ENCODE measurements around the gene FBXL19. TPM values are rescaled to one million over a fixed set of nuclear protein-coding genes. Genes with fewer than 3 reads are reported as not detected.

The FBXL19 gene
- polyA plus RNA-seq, 1 of the 3 experiments (the other 2 are of a cell fraction): 20.6 TPM

DNA sequence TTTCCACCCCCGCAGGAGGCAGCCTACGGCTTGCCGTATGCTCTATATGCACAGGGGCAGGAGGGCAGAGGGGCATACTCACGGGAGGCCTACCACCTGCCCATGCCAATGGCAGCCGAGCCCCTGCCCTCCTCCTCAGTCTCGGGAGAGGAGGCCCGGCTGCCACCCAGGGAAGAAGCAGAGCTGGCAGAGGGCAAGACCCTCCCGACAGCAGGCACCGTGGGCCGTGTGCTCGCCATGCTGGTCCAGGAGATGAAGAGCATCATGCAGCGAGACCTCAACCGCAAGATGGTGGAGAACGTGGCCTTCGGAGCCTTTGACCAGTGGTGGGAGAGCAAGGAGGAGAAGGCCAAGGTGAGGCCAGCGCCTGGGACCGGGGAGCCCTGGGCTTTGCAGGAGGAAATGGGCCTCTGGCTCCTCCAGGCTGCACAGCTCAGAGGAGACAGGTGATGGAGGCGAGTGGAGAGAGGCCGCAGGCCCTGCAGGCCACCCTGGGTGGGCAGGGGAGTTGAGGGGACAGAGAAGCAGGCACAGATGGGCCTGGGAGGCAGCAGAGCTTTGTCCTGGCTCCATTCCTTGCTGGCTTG lies 42.8 kb downstream of the FBXL19 start:
- POLR2A ChIA-PET: no interaction called here

More for the DNA sequence above, 42.8 kb downstream of the FBXL19 start:
- H4K20me1 ChIP-seq (ENCODE audit: insufficient read depth): no peaks in the 10 kb centered on the region
- no peak overlapping the region for H2AFZ ChIP-seq (ENCODE audit: low read depth)
- H3K9me2 ChIP-seq: no peaks in the 10 kb centered on the region
- no peak for TF ChIP-seq ELF1 (IDR thresholded peaks at IDR 0.05)
- no peak for TF ChIP-seq CHD2 (IDR thresholded peaks at IDR 0.05; ENCODE audit: low read length, partially characterized antibody)
- TF ChIP-seq TEAD4 (IDR thresholded peaks at IDR 0.05; ENCODE audit: borderline replicate concordance, insufficient read depth): no peak
- no peak for TF ChIP-seq SMC3 (IDR thresholded peaks at IDR 0.05; ENCODE audit: low read depth, low read length)
- no peak for TF ChIP-seq RXRA (IDR thresholded peaks at IDR 0.05; ENCODE audit: borderline replicate concordance, low read depth)
- TF ChIP-seq JUND (IDR thresholded peaks at IDR 0.05): no peak
- no peak for TF ChIP-seq TAF1 (IDR thresholded peaks at IDR 0.05; ENCODE audit: borderline replicate concordance, low read depth, low read length)
- TF ChIP-seq POLR2AphosphoS5 (IDR thresholded peaks at IDR 0.05; ENCODE audit: low read depth, low read length): no peak
- no peak for TF ChIP-seq FOXM1 (IDR thresholded peaks at IDR 0.05; ENCODE audit: low read depth)
- TF ChIP-seq, protein P1, sequence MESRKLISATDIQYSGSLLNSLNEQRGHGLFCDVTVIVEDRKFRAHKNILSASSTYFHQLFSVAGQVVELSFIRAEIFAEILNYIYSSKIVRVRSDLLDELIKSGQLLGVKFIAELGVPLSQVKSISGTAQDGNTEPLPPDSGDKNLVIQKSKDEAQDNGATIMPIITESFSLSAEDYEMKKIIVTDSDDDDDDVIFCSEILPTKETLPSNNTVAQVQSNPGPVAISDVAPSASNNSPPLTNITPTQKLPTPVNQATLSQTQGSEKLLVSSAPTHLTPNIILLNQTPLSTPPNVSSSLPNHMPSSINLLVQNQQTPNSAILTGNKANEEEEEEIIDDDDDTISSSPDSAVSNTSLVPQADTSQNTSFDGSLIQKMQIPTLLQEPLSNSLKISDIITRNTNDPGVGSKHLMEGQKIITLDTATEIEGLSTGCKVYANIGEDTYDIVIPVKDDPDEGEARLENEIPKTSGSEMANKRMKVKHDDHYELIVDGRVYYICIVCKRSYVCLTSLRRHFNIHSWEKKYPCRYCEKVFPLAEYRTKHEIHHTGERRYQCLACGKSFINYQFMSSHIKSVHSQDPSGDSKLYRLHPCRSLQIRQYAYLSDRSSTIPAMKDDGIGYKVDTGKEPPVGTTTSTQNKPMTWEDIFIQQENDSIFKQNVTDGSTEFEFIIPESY (IDR thresholded peaks at IDR 0.05; ENCODE audit: borderline replicate concordance, low read depth): no peak
- TF ChIP-seq YY1 (IDR thresholded peaks at IDR 0.05; ENCODE audit: low read depth): no peak
- no peak for TF ChIP-seq TCF12 (IDR thresholded peaks at IDR 0.05)
- TF ChIP-seq, protein P2, sequence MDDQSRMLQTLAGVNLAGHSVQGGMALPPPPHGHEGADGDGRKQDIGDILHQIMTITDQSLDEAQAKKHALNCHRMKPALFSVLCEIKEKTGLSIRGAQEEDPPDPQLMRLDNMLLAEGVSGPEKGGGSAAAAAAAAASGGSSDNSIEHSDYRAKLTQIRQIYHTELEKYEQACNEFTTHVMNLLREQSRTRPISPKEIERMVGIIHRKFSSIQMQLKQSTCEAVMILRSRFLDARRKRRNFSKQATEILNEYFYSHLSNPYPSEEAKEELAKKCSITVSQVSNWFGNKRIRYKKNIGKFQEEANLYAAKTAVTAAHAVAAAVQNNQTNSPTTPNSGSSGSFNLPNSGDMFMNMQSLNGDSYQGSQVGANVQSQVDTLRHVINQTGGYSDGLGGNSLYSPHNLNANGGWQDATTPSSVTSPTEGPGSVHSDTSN (IDR thresholded peaks at IDR 0.05): no peak
- TF ChIP-seq, protein P3, sequence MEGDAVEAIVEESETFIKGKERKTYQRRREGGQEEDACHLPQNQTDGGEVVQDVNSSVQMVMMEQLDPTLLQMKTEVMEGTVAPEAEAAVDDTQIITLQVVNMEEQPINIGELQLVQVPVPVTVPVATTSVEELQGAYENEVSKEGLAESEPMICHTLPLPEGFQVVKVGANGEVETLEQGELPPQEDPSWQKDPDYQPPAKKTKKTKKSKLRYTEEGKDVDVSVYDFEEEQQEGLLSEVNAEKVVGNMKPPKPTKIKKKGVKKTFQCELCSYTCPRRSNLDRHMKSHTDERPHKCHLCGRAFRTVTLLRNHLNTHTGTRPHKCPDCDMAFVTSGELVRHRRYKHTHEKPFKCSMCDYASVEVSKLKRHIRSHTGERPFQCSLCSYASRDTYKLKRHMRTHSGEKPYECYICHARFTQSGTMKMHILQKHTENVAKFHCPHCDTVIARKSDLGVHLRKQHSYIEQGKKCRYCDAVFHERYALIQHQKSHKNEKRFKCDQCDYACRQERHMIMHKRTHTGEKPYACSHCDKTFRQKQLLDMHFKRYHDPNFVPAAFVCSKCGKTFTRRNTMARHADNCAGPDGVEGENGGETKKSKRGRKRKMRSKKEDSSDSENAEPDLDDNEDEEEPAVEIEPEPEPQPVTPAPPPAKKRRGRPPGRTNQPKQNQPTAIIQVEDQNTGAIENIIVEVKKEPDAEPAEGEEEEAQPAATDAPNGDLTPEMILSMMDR (IDR thresholded peaks at IDR 0.05): no peak
- no peak for TF ChIP-seq NRF1 (IDR thresholded peaks at IDR 0.05; ENCODE audit: low read depth, low read length)
- 98% methylated on average over 4 of the region's 19 CpGs for WGBS (ENCODE audit: low lambda C conversion rate)
- no peak overlapping the region for H3K4me2 ChIP-seq
- no peaks in the 10 kb centered on the region for H3K9me3 ChIP-seq
- no peak overlapping the region for H3K4me3 ChIP-seq (ENCODE audit: low read depth in 2 of 2, low read length in 1 of 2)
- H3K79me2 ChIP-seq (ENCODE audit: insufficient read depth): peaks cover 3% of the 10 kb centered on the region; the same call in 1 of the 2 replicates
- no peaks in the 10 kb centered on the region for H3F3A ChIP-seq (replicated peaks; ENCODE audit: insufficient read depth)
- no peak overlapping the region for H3K27ac ChIP-seq (ENCODE audit: low read depth in 2 of 2, low read length in 1 of 2)
- peaks cover 55 to 67% of the 10 kb centered on the region in 2 experiments for H3K36me3 ChIP-seq (replicated peaks in 1 of 2; ENCODE audit: control insufficient read depth in 1 of 2, insufficient read depth in 2 of 2, low read length in 1 of 2)
- H3K4me1 ChIP-seq (ENCODE audit: control insufficient read depth in 1 of 2, insufficient read depth in 2 of 2, low read depth in 1 of 2, low read length in 1 of 2): no peaks in the 10 kb centered on the region
- CTCF ChIA-PET: interaction anchor here (1.9 to 3.7 kb wide), 2 partner anchors 8 to 19 kb away, joined by 5 to 21 read pairs; partner anchors contain the start of genes HSD3B7 and SETD1A
- DNase-seq: no peak
- no peaks in the 10 kb centered on the region for H3K27me3 ChIP-seq (ENCODE audit: insufficient read depth)
- H3K9ac ChIP-seq: no peak overlapping the region
